GM12891 (cell line): ENCODE results near the gene PLCB2.

Source experiments
- PAX5 ChIP-seq: IDR thresholded peaks from 2 replicates; pipeline ENCODE4 v1.6.1; 2011; ENCODE audit warnings: low read length, moderate library complexity, mild to moderate bottlenecking; ENCODE audit not compliant: insufficient read depth, severe bottlenecking
- TAF1 ChIP-seq: IDR thresholded peaks from 2 replicates; pipeline ENCODE4 v1.6.1; 2011; ENCODE audit warnings: low read depth, low read length, control low read depth

GRCh38 chr15:40295877-40296560 is 11.7 kb downstream of the PLCB2 start:
- TF ChIP-seq TAF1, result no peak
- no peak for TF ChIP-seq PAX5
